GM12878 (cell line): ENCODE data around the gene TM4SF1. TPM values are rescaled to one million over a fixed set of nuclear protein-coding genes. Genes with fewer than 3 reads are reported as not detected.

Experiments
- ATAC-seq: fragments of 200-7000 bp; cut with Tn5 transposase; 3 replicates; pipeline ENCODE4 v1.9.1; 2020; ENCODE audit warnings: mild to moderate bottlenecking, moderate library complexity
- BruUV-seq: library from RNA; stranded (reverse); fragments of 400-500 nt; replicated peaks from 2 replicates; lab custom pipeline; 2021; lab: Mats Ljungman, UMichigan
- CTCF ChIA-PET: fragments of 300-600 bp; sonication (Branson Sonifier 250); formaldehyde crosslinking; extraction: SDS; loops from one replicate; lab custom pipeline; 2021; ENCODE audit warnings: inconsistent platforms; lab: Yijun Ruan, JAX
- POLR2A ChIA-PET: fragments of 350-600 bp; formaldehyde crosslinking; extraction: SDS; loops from one replicate; lab custom pipeline; 2021; ENCODE audit warnings: inconsistent platforms; lab: Charles Lee
- RAD21 ChIA-PET: fragments of 300-600 bp; sonication (Branson Sonifier 250); formaldehyde crosslinking; loops from one replicate; lab custom pipeline; 2023; ENCODE audit warnings: antibody characterized with exemption; ENCODE audit not compliant: unreplicated experiment; lab: Charles Lee
- SMC1A ChIA-PET: fragments of 300-600 bp; sonication (Branson Sonifier 250); formaldehyde crosslinking; loops from one replicate; lab custom pipeline; 2023; ENCODE audit not compliant: unreplicated experiment, uncharacterized antibody; lab: Charles Lee
- DNase-seq: peaks from one replicate; pipeline ENCODE4 v3.0.0-alpha.2; 2011; ENCODE audit warnings: low read depth, low spot score
- FAIRE-seq: peaks from 3 replicates; lab custom pipeline; 2011; peaks lifted over from hg19 to GRCh38; lab: Jason Lieb, UNC
- H2AFZ ChIP-seq: 2 replicates; pipeline ENCODE4 v1.6.0; 2011; ENCODE audit warnings: low read depth, low read length, control low read depth; ENCODE audit not compliant: control insufficient read depth
- H3K27ac ChIP-seq: 2 replicates; pipeline ENCODE4 v1.5.1; 2011; ENCODE audit warnings: control low read depth; ENCODE audit not compliant: control insufficient read depth, insufficient read depth
- H3K27me3 ChIP-seq, 2 experiments: replicated peaks in 1 of 2; 2 replicates each; pipeline versions ENCODE4 v1.6.0 to v1.6.1; 2011; ENCODE audit warnings: low read length in 1 of 2; ENCODE audit not compliant: control insufficient read depth in 2 of 2, insufficient read depth in 2 of 2
- H3K36me3 ChIP-seq, 2 experiments: 2 replicates each; pipeline ENCODE4 v1.5.1; 2011; ENCODE audit warnings: low read length in 1 of 2; ENCODE audit not compliant: control insufficient read depth in 2 of 2, insufficient read depth in 2 of 2
- H3K4me1 ChIP-seq: 2 replicates; pipeline ENCODE4 v1.6.1; 2011; ENCODE audit warnings: mild to moderate bottlenecking, low read length, moderate library complexity, mixed read lengths; ENCODE audit not compliant: control insufficient read depth, insufficient read depth
- H3K4me2 ChIP-seq: 2 replicates; pipeline ENCODE4 v1.6.0; 2011; ENCODE audit warnings: control low read depth; ENCODE audit not compliant: control insufficient read depth, insufficient read depth
- H3K4me3 ChIP-seq: fragments of 200-600 bp; sonication (generic); 2 replicates; pipeline ENCODE4 v1.5.1; 2016
- H3K79me2 ChIP-seq: 2 replicates; pipeline ENCODE4 v1.6.0; 2011; ENCODE audit warnings: low read length; ENCODE audit not compliant: control insufficient read depth, insufficient read depth
- H3K9ac ChIP-seq: 2 replicates; pipeline ENCODE4 v1.8.0; 2011; ENCODE audit warnings: low read length, control low read depth, mixed read lengths; ENCODE audit not compliant: control insufficient read depth, insufficient read depth
- H3K9me3 ChIP-seq: replicated peaks from 3 replicates; pipeline ENCODE4 v1.5.1; 2011; ENCODE audit warnings: mild to moderate bottlenecking, low read length; ENCODE audit not compliant: control insufficient read depth, insufficient read depth
- H4K20me1 ChIP-seq: 2 replicates; pipeline ENCODE4 v1.6.0; 2011; ENCODE audit not compliant: control insufficient read depth, insufficient read depth
- BRCA1 ChIP-seq: IDR thresholded peaks from 2 replicates; pipeline ENCODE4 v1.6.1; 2011; ENCODE audit warnings: low read depth, low read length, improper control_type of control experiment
- CBFB ChIP-seq: IDR thresholded peaks from 2 replicates; pipeline ENCODE4 v1.6.1; 2016; ENCODE audit warnings: antibody characterized with exemption, low read depth
- CBX5 ChIP-seq: sonication (generic); IDR thresholded peaks from 2 replicates; pipeline ENCODE4 v1.6.1; 2016; ENCODE audit warnings: low read depth, moderate library complexity, mild to moderate bottlenecking, inconsistent platforms
- HDAC6 ChIP-seq: fragments of 200-600 bp; sonication (generic); IDR thresholded peaks from one replicate; pipeline ENCODE4 v1.8.0; 2017; ENCODE audit warnings: antibody characterized with exemption; ENCODE audit not compliant: unreplicated experiment
- MEF2A ChIP-seq: IDR thresholded peaks from 2 replicates; pipeline ENCODE4 v1.6.1; 2011; ENCODE audit warnings: low read depth, mild to moderate bottlenecking, low read length, moderate library complexity; ENCODE audit not compliant: insufficient read depth
- MTA2 ChIP-seq: fragments of 450-650 bp; IDR thresholded peaks from 2 replicates; pipeline ENCODE4 v1.6.1; 2016; ENCODE audit warnings: low read depth, mild to moderate bottlenecking, moderate library complexity
- NBN ChIP-seq: fragments of 450-650 bp; IDR thresholded peaks from 2 replicates; pipeline ENCODE4 v1.6.1; 2016
- PAX5 ChIP-seq: IDR thresholded peaks from 2 replicates; pipeline ENCODE4 v1.6.1; 2011; ENCODE audit warnings: low read depth, low read length, borderline replicate concordance
- PML ChIP-seq: IDR thresholded peaks from 2 replicates; pipeline ENCODE4 v1.6.1; 2012; ENCODE audit warnings: low read length, inconsistent platforms
- SMAD5 ChIP-seq: IDR thresholded peaks from 2 replicates; pipeline ENCODE4 v1.6.1; 2016; ENCODE audit warnings: antibody characterized with exemption, low read depth
- SMC3 ChIP-seq: IDR thresholded peaks from 2 replicates; pipeline ENCODE4 v1.6.1; 2011; ENCODE audit warnings: low read length, improper control_type of control experiment, borderline replicate concordance
- ZNF622 ChIP-seq: fragments of 450-650 bp; IDR thresholded peaks from 2 replicates; pipeline ENCODE4 v1.6.1; 2017; ENCODE audit warnings: mild to moderate bottlenecking, inconsistent platforms
- WGBS: methylation state at CpG from one replicate; pipeline ENCODE4 v1.1.6; 2016; ENCODE audit warnings: low lambda C conversion rate; ENCODE audit not compliant: insufficient replicate concordance, insufficient coverage; ENCODE audit errors: missing lambda C conversion rate; 5-methylcytosine and 5-hydroxymethylcytosine counted together
- in situ Hi-C: fragments of 300-500 bp; cut with MboI; formaldehyde crosslinking; loops from 9 replicates; pipeline ENCODE4 v1.14.3; 2018; ENCODE audit warnings: mixed read lengths
- intact Hi-C: fragments of 100-400 bp; cut with micrococcal nuclease; formaldehyde crosslinking; loops from one replicate; pipeline ENCODE4 v1.14.2; 2022; ENCODE audit not compliant: unreplicated experiment
- polyA plus RNA-seq, 11 experiments: library from polyadenylated mRNA; depleted of rRNA in 4 of 11; unstranded in 6 of 11; stranded (reverse) in 5 of 11; fragments of >200 nt; fragmentation: Nextera tagmentation in 4 of 11; fragmentation: Illumina TruSeq in 1 of 11; extraction: Ambion mirVana in 4 of 11; extraction: Trizol in 1 of 11; gene quantifications; 1 replicate in 1 of 11; 2 replicates in 10 of 11; pipeline versions ENCODE4 v1.2.1 to v1.2.3, GENCODE V29; 2011 to 2016; ENCODE audit warnings: inconsistent platforms in 2 of 11, missing spikeins in 2 of 11, low read depth in 1 of 11
- total RNA-seq, 4 experiments: library from RNA; depleted of rRNA in 3 of 4; stranded (reverse); fragments of >200 nt in 3 of 4; fragmentation: Illumina TruSeq in 1 of 4; extraction: Trizol in 1 of 4; gene quantifications; 2 replicates each; pipeline versions ENCODE4 v1.2.1 to v1.2.3, GENCODE V29; 2013 to 2021
- TF ChIP-seq, protein P1 (sequence below): IDR thresholded peaks from 2 replicates; pipeline ENCODE4 v1.6.1; 2011; ENCODE audit warnings: low read depth, low read length, improper control_type of control experiment, borderline replicate concordance
- TF ChIP-seq, protein P2 (sequence below): fragments of 150-350 bp; IDR thresholded peaks from 2 replicates; pipeline ENCODE4 v1.6.1; 2016; ENCODE audit warnings: low read depth, low read length

Gene TM4SF1
- total and polyA plus RNA-seq, 10 of the 15 experiments (the other 5 are each of a cell fraction or from before 2014, with no cell fraction given), result 0.05 to 1.2 TPM; not detected in 8

DNA sequence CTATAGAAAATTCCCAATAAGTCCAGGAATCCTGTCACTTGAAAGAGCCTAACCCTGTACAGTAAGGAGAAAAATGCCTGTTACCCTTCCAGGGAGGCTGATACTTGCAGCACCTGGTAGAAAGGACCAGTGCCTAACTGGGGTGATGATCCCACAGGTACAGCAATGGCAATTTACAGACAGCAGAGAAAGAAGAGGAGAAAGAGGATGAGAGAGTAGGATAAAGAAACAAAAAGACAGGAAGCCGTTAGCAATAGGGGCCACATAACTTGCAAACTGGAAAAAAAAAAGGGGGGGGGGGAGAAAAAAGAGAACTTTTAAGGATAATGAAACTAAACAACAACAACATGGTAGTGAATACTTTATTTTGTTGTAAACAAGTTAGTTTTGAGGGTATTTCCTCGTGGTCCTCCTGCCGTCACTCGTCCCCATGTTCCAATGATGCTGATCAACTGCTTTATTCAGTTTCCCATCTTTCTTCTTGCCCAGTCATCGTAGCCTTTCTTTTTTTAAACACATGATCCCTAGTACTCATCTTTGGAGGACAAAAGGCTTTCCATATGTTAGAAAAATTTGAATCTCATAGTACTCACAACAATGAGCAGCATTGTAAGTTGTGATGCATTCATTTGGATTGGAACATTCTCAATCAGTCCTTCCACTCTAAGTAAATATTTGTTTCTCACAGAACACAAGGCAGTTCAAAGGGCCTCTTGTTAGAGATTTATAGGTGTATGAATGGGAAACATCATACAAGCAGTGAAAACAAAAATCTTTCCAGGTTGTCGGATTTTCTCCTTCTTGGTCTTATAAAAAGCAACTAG is 8.6 kb downstream of the TM4SF1 start:
- SMC1A ChIA-PET, result no interaction called here
- in situ Hi-C loops (no loop called here), intact Hi-C loops (no loop called here)
- FAIRE-seq (no peak), ATAC-seq (no peak), DNase-seq (no peak)
- Histone ChIP-seq H3K4me2 (no peak overlapping the region), H3K27me3 (no peaks in the 10 kb centered on the region; a peak in 1 of 4 replicates), H3K4me3 (no peak overlapping the region), H3K9ac (no peak overlapping the region), H3K27ac (no peak overlapping the region), H3K9me3 (no peaks in the 10 kb centered on the region), H3K79me2 (no peaks in the 10 kb centered on the region), H4K20me1 (no peaks in the 10 kb centered on the region), H3K4me1 (no peaks in the 10 kb centered on the region), H2AFZ (no peak overlapping the region), H3K36me3 (no peaks in the 10 kb centered on the region)
- RAD21 ChIA-PET, result no interaction called here
- CTCF ChIA-PET, result no interaction called here
- 51% methylated on average over 6 of the region's 6 CpGs for WGBS
- BruUV-seq, result no TSS peak
- POLR2A ChIA-PET, result no interaction called here
- TF ChIP-seq, protein P1, sequence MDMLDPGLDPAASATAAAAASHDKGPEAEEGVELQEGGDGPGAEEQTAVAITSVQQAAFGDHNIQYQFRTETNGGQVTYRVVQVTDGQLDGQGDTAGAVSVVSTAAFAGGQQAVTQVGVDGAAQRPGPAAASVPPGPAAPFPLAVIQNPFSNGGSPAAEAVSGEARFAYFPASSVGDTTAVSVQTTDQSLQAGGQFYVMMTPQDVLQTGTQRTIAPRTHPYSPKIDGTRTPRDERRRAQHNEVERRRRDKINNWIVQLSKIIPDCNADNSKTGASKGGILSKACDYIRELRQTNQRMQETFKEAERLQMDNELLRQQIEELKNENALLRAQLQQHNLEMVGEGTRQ, result no peak
- no peak for TF ChIP-seq CBFB
- no peak for TF ChIP-seq MEF2A
- TF ChIP-seq HDAC6, result no peak
- no peak for TF ChIP-seq CBX5
- TF ChIP-seq SMC3, result no peak
- TF ChIP-seq NBN, result no peak
- TF ChIP-seq, protein P2, sequence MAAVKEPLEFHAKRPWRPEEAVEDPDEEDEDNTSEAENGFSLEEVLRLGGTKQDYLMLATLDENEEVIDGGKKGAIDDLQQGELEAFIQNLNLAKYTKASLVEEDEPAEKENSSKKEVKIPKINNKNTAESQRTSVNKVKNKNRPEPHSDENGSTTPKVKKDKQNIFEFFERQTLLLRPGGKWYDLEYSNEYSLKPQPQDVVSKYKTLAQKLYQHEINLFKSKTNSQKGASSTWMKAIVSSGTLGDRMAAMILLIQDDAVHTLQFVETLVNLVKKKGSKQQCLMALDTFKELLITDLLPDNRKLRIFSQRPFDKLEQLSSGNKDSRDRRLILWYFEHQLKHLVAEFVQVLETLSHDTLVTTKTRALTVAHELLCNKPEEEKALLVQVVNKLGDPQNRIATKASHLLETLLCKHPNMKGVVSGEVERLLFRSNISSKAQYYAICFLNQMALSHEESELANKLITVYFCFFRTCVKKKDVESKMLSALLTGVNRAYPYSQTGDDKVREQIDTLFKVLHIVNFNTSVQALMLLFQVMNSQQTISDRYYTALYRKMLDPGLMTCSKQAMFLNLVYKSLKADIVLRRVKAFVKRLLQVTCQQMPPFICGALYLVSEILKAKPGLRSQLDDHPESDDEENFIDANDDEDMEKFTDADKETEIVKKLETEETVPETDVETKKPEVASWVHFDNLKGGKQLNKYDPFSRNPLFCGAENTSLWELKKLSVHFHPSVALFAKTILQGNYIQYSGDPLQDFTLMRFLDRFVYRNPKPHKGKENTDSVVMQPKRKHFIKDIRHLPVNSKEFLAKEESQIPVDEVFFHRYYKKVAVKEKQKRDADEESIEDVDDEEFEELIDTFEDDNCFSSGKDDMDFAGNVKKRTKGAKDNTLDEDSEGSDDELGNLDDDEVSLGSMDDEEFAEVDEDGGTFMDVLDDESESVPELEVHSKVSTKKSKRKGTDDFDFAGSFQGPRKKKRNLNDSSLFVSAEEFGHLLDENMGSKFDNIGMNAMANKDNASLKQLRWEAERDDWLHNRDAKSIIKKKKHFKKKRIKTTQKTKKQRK, result no peak
- TF ChIP-seq BRCA1, result no peak
- TF ChIP-seq ZNF622, result no peak
- TF ChIP-seq MTA2, result no peak
- TF ChIP-seq PML, result no peak
- no peak for TF ChIP-seq PAX5
- TF ChIP-seq SMAD5, result no peak
